DND-41 (cell line): Measurements from ENCODE around the gene FAM110A.

Experiments used
- ATAC-seq: fragments of 200-7000 bp; cut with Tn5 transposase; 3 replicates; pipeline ENCODE4 v1.9.1; 2021; ENCODE audit warnings: low read depth; ENCODE audit not compliant: insufficient read depth
- DNase-seq: peaks from one replicate; pipeline ENCODE4 v3.0.0-alpha.2; 2020
- H2AFZ ChIP-seq: 2 replicates; pipeline ENCODE4 v1.6.0; 2012; ENCODE audit warnings: low read depth, low read length
- H3K27ac ChIP-seq: 2 replicates; pipeline ENCODE4 v1.5.1; 2012; ENCODE audit warnings: low read length, inconsistent platforms
- H3K27me3 ChIP-seq: fragments of 200-600 bp; sonication (generic); 2 replicates; pipeline ENCODE4 v1.6.0; 2012; ENCODE audit warnings: low read length, mild to moderate bottlenecking, inconsistent platforms; ENCODE audit not compliant: insufficient read depth, poor library complexity
- H3K36me3 ChIP-seq: 2 replicates; pipeline ENCODE4 v1.5.1; 2012; ENCODE audit warnings: low read length, inconsistent platforms; ENCODE audit not compliant: insufficient read depth
- H3K4me1 ChIP-seq: 2 replicates; pipeline ENCODE4 v1.5.1; 2012; ENCODE audit warnings: mild to moderate bottlenecking, low read length; ENCODE audit not compliant: insufficient read depth
- H3K4me2 ChIP-seq: 2 replicates; pipeline ENCODE4 v1.6.0; 2012; ENCODE audit warnings: mild to moderate bottlenecking, moderate library complexity, low read length, inconsistent platforms; ENCODE audit not compliant: insufficient read depth
- H3K4me3 ChIP-seq, 2 experiments: fragments of 200-600 bp in 1 of 2; shearing (Covaris generic) in 1 of 2; 2 replicates each; pipeline ENCODE4 v1.5.1; 2012 to 2016; ENCODE audit warnings: inconsistent platforms in 2 of 2, low read length in 2 of 2, mild to moderate bottlenecking in 2 of 2, low read depth in 1 of 2, moderate library complexity in 1 of 2
- H3K79me2 ChIP-seq: 2 replicates; pipeline ENCODE4 v1.6.0; 2012; ENCODE audit warnings: low read length, inconsistent platforms; ENCODE audit not compliant: insufficient read depth
- H3K9ac ChIP-seq: 2 replicates; pipeline ENCODE4 v1.6.0; 2012; ENCODE audit warnings: low read depth, mild to moderate bottlenecking, inconsistent platforms, low read length, moderate library complexity
- H3K9me3 ChIP-seq: 2 replicates; pipeline ENCODE4 v1.5.1; 2012; ENCODE audit warnings: low read length, moderate library complexity, mild to moderate bottlenecking, inconsistent platforms; ENCODE audit not compliant: insufficient read depth, severe bottlenecking
- H4K20me1 ChIP-seq: 2 replicates; pipeline ENCODE4 v1.6.0; 2012; ENCODE audit warnings: low read length; ENCODE audit not compliant: insufficient read depth
- EZH2 ChIP-seq: IDR thresholded peaks from 3 replicates; pipeline ENCODE4 v1.6.1; 2012; ENCODE audit warnings: borderline replicate concordance, low read depth, mild to moderate bottlenecking, moderate library complexity, low read length, inconsistent platforms; ENCODE audit not compliant: severe bottlenecking
- TF ChIP-seq, protein P1 (sequence below): IDR thresholded peaks from 2 replicates; pipeline ENCODE4 v1.5.1; 2012; ENCODE audit warnings: borderline replicate concordance, low read length, moderate library complexity, mild to moderate bottlenecking; ENCODE audit not compliant: poor library complexity, severe bottlenecking; ENCODE audit errors: extremely low read depth

FAM110A gene

GRCh38 chr20:868279-868678, 34.8 kb downstream of the FAM110A start:
- Histone ChIP-seq H3K4me2 (no peak overlapping the region), H2AFZ (no peak overlapping the region), H3K79me2 (no peaks in the 10 kb centered on the region), H3K27ac (no peak overlapping the region), H3K9me3 (no peaks in the 10 kb centered on the region), H3K4me1 (no peaks in the 10 kb centered on the region), H3K9ac (no peak overlapping the region), H3K27me3 (peaks cover 10% of the 10 kb centered on the region), H4K20me1 (0 out of 2 replicates have a peak, but pooled peaks cover 10% of the 10 kb centered on the region), H3K4me3 (no peak overlapping the region), H3K36me3 (no peaks in the 10 kb centered on the region)
- no peak for ATAC-seq
- TF ChIP-seq, protein P1, sequence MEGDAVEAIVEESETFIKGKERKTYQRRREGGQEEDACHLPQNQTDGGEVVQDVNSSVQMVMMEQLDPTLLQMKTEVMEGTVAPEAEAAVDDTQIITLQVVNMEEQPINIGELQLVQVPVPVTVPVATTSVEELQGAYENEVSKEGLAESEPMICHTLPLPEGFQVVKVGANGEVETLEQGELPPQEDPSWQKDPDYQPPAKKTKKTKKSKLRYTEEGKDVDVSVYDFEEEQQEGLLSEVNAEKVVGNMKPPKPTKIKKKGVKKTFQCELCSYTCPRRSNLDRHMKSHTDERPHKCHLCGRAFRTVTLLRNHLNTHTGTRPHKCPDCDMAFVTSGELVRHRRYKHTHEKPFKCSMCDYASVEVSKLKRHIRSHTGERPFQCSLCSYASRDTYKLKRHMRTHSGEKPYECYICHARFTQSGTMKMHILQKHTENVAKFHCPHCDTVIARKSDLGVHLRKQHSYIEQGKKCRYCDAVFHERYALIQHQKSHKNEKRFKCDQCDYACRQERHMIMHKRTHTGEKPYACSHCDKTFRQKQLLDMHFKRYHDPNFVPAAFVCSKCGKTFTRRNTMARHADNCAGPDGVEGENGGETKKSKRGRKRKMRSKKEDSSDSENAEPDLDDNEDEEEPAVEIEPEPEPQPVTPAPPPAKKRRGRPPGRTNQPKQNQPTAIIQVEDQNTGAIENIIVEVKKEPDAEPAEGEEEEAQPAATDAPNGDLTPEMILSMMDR = no peak
- no peak for TF ChIP-seq EZH2
- no peak for DNase-seq

- DNase-seq (no peak), ATAC-seq (no peak)
- Histone ChIP-seq H3K9ac (no peak overlapping the region), H4K20me1 (peaks cover 10% of the 10 kb centered on the region; the same call in 1 of the 2 replicates), H3K4me3 (no peak overlapping the region), H2AFZ (no peak overlapping the region), H3K27ac (no peak overlapping the region), H3K4me1 (no peaks in the 10 kb centered on the region), H3K4me2 (no peak overlapping the region), H3K36me3 (no peaks in the 10 kb centered on the region), H3K9me3 (no peaks in the 10 kb centered on the region), H3K79me2 (no peaks in the 10 kb centered on the region), H3K27me3 (peaks cover 10% of the 10 kb centered on the region)
- no peak for TF ChIP-seq EZH2
- TF ChIP-seq, protein P1 = no peak
Measured at GRCh38 chr20:869606-870005, 36.1 kb downstream of the FAM110A start.

DNA sequence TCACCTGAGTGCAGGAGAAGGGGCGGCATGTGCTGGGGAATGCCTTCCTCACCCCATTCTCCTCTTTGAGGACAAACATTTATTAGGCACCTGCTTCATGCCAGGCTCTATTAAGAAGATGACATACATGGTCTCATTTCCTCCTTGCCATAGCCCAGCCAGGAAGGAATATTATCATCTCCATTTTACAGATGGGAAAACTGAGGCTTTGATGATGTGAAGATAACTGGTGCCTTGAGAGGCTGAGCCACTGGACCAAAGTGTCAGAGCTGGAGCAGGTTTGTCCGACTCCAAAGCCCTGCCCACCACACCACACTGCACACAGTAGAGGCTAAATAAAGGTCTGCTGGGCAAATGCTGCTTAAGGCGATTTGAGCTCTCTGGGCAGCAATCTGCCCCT, 37.2 kb downstream of the FAM110A start:
- Histone ChIP-seq H3K27me3 (peaks cover 10% of the 10 kb centered on the region), H3K27ac (no peak overlapping the region), H3K36me3 (no peaks in the 10 kb centered on the region), H2AFZ (no peak overlapping the region), H3K9me3 (no peaks in the 10 kb centered on the region), H3K79me2 (no peaks in the 10 kb centered on the region), H3K9ac (no peak overlapping the region), H4K20me1 (peaks cover 10% of the 10 kb centered on the region; the same call in 1 of the 2 replicates), H3K4me3 (no peak overlapping the region), H3K4me2 (no peak overlapping the region), H3K4me1 (no peaks in the 10 kb centered on the region)
- ATAC-seq (no peak), DNase-seq (no peak)
- TF ChIP-seq, protein P1 = no peak
- no peak for TF ChIP-seq EZH2

DNA sequence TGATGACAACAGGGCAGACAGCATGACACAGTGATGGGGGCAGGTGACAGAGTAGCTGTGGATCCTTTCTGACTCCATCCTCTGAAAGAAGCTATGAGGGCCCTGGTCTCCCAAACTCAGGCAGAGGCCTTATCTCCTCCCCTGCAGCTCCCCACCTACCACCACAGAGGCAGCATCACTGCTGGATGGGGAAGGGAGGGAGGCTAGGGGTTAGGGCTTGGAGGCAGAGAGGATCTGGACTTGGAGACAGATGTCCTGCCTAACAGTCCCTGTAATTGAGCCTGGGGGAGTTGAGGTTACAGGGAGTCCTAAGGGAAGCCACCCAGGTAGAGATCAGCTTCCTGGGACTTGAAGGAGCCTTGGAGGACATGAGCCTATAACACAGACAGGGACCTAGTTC, 37.9 kb downstream of the FAM110A start:
- Histone ChIP-seq H3K4me1 (no peaks in the 10 kb centered on the region), H3K9ac (no peak overlapping the region), H3K79me2 (no peaks in the 10 kb centered on the region), H3K27ac (no peak overlapping the region), H3K4me3 (no peak overlapping the region), H3K4me2 (no peak overlapping the region), H3K9me3 (no peaks in the 10 kb centered on the region), H3K36me3 (no peaks in the 10 kb centered on the region), H2AFZ (no peak overlapping the region), H3K27me3 (peaks cover 10% of the 10 kb centered on the region), H4K20me1 (peaks cover 10% of the 10 kb centered on the region)
- TF ChIP-seq, protein P1 = no peak
- no peak for TF ChIP-seq EZH2
- no peak for ATAC-seq
- DNase-seq = no peak
